AG08395 (cell line): Measurements from ENCODE around the gene EPHA7.

Experiments used
- DNase-seq: peaks from one replicate; pipeline ENCODE4 v3.0.0; 2012; ENCODE audit warnings: mixed read lengths, low spot score

The EPHA7 gene

DNA sequence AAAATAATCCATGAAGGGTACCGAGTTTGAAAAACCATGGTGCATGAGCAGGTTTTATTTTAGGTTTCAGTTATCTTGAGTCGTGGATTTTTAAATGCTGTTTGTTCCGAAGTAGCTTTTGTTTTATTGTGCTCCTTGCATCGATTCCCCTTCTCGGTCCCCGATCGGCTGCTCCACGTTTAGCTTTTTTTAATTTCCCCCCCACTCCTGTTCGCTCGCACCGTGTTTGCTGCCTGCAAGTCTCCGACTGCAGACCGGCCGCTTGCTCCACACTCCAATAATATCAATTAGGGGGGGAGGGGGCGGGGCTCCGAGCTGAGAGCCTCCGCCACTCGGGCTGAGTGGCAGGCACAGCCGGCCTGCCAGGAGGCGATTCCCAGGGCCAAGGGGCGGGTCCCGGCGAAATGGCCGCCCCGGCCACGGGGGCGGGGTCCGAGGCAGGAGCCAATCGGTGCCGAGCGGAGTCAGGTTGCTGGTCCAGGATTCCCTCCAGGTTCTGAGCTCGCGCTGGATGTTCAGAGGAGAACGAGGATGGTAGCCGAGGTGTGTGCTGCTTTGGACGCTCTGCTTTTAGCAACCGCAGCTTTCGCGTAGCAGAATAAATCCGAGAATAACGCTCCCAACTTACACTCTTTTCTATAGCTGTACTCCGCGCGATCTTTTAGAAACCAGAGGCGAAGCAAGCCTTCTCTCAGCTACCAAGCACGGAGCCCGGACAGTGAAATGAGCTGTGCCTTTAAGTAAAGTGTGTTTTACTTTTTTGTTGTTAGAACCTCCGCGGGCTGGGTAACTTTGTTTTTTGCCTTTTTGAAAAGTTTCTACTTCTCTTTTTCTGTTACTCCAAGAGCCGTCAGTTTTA is at the start of gene EPHA7:
TSS of gene EPHA7 (minus strand) at position 256 of the 859 bp plus-strand sequence. CDS start at position 38, 218 bp downstream.
- DNase-seq: peak; percentile 88

DNA sequence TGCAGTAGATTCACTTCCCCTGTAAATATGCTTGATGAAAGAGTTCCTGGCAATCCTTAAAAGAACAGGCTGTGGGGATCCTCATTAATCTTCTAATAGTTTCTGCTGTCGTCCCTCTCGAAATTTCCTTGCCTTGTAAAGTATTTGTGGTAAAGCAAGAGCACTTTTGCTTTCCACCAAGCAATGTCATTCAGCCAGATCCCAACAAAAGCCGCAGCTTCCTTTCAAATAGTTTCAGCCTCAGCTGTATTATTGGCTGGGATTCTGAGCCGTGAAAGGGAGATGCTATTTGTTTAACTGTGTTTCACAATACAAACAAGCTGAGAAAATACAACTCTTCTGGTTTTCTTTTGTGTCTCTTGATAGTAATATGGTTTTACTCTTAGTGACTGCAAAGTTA is 48.9 kb upstream of the EPHA7 start:
- DNase-seq: no peak

DNA sequence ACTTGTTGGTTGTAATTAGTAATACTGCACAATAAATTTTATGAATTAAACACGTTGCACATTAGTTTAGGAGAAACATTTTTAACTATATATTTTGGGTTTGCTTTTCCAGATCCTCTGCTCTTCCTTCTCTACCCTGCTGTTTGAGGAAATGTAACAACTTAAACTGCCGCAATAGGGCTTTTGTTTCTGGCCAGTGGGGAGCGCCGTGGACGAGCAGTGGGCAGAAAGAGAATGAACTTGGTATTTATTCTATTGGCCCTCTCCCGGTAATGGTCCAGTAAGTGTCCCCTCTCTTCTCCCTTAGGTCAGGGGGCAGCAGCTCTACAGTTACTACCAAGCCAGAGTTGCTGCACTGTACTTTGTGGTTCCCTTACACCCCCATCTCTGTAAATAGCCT is 35.2 kb upstream of the EPHA7 start:
- no peak for DNase-seq

DNA sequence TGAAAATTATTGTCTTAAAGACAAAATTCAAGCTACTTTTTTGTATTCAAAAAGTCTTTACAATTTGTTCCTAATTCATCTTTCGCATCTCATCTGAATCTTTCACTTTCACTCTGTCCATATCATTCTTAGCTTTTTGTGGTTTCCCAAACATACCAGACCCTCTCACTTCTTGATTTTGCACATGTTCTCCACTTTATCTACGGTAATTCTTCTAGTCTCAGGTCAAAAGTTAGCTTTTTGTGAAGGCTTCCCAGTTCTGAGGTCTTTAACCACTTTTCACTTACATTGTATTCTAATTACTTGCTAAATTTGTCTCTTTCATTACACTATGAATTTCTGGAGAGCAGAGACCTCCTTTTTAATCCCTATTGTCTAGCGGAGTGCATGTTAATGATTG is 34.6 kb upstream of the EPHA7 start:
- DNase-seq: no peak

DNA sequence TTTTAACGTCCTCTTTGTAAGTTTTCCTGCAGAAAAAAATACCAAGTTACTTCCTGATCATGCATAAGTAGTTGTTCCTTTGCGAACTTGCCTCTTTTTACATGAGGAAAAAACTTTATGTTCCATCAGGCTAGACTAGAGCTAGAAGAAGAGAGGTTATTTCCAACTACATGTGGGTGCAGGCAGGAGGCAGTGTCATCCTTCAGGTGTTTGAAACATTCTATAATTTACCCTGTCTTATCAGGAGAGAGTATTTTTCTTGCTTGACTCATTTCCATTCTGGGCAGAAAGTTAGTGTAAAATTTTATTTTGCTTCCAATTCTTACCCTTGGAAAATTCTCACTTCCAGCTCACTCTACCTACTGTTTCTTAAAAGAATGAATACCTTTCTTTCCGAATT is 28.5 kb upstream of the EPHA7 start:
- no peak for DNase-seq

DNA sequence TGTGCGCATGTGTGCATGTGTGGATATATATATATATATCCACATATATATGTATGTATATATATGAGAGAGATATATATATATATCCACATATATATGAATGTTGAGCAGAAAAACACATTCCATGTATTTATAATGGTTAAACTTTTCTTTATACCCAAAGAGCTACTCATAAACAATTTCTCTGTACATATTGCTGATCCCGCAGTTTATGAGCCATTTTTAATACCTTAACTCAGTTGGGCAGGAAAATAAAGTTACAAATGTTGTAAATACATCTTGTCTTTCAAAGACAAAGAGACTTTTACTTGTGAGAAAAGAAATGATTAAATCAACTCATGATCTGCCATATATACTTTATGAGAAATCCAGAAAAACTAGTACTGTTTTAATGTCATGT is 18.1 kb upstream of the EPHA7 start:
- no peak for DNase-seq

DNA sequence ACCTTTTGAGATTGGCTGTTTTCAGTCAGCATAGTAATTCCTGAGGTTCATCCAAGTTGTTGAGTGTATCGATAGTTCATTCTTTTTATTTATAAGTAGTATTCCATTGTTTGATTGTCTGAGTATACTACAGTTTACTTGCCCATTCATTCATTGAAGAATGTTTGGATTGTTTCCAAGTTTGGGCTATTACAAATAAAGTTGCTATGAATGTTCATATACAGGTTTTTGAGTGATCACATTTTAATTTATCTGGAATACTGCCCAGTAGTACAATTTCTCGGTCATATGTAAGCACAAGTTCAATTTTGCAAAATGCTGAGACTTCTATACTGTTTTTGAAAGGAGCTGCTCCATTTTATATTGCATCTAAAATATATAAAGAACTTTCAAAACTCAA is 14.2 kb upstream of the EPHA7 start:
- DNase-seq: no peak

DNA sequence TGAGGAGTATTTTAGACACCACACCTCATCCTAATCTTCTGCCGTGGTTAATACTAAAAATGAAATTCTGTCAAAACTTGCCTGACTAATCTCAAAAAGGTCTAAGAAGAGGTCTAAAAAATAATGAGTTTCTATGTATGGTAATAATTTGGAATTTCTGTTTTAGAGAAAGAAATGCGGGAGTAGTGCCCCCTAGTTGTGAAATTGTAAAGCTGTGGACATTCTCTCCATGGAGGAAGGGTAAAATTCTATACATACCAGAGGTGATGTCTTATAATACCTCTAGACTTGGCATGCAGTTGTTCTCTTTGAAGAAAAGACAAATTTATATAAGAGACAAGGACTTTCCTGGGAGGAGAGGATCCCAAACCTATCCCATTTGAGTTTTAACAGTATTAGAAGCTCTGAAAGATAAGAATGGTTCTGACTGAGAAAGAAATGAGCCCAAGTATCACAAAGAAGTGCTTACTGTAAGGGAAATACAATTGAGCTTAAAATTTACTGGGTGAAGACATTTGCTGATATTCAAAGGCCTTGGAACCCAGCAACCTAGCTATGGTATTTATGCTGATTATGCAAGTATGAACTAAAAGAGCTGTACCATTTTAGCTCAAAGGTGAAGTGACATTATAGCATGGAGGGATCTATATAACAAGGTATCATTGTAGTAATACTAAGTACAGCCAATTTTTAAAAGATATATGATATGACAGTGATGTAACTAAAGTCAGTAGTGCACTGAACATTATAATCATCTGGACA is 5.1 kb upstream of the EPHA7 start:
- no peak for DNase-seq

DNA sequence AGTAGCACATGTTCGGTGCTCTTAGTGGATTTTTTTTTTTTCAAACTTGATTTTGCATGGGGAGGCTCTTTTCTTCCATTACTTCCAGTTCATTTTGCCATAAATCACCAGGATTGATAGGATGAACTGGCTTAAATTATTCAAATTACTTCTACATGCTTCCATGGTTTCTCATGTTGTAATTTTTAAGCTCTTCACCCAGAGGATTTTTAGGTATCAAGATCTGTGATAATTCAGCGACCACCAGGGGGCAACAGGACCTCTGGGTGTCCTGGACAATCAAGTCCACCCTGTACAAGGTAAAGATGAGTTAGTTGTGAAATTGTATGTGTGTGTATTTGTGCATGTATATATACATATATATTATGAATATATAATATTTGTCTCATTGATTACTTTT is 4.2 kb upstream of the EPHA7 start:
- DNase-seq: no peak

DNA sequence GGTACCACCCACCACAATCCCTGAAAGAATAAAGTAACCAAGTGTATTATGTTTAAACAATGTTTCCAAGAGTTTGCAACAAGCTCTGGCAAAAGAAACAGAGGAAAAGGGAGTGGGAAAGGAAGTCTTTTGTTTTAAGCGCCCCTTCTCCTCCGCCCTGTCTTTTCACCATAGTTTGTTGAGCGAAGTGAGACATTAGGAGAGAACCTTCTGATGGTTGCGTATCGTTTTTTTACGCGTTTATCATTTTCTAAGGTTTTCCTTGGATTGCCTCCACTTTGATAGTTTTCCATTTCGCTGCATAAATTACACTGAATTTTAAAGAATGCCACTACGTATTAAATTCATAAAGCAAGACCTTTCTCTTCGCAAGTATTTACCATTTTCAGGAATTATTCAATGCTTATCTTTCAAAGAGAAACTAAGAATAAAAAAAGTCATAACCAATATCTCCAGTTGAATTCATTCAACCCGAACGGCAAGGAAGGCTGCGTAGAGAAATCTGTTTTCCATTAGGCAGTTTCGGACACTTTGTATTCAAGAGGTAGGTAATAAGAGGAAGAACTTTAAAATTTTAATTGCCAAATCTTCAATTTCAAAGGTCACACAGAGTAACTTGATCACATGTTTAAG is 920 bp upstream of the EPHA7 start:
- DNase-seq: no peak

DNA sequence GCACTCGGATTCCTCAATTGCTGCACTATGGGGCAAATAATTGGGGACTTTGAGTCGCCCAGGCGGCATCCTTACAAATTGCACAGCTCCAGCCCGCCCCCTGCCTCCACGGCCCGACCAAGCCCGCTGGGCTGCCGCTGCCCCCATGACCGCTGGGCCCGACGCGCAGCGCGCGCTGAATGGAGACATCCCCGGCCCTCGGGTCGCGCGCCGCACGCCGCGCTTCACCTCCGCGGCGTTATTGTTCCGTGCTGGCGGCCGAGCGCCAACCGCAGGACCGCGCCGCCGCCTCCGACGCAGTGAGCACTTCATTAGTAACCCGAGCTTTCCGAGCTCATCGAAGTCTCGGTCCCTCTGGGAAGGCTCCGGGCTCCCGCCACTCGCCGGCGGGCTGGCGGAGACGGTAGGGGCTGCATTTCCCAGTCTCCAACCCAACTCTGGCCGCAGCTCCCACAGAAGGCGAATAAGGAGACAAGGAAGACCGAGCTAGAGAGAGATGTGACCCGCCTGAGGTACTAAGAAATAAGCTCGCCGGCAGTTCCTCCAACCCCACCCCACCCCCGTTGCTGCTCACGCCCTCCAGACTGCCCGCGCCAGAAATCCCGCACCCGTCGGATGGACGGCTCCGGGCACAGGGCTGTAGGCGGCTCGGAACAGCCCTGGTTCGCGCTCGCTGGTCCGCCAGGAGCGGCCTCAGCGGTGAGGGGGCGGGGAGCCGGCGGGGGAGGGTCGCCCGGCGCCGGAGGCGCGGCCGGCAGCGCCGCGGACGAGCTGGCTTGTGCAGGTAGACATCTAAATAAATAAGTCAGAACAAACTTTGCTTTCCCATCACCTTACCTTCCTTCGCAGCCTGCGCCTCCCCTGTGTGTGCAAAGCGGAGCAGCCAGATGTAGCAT is 703 bp downstream of the EPHA7 start:
- DNase-seq: no peak

DNA sequence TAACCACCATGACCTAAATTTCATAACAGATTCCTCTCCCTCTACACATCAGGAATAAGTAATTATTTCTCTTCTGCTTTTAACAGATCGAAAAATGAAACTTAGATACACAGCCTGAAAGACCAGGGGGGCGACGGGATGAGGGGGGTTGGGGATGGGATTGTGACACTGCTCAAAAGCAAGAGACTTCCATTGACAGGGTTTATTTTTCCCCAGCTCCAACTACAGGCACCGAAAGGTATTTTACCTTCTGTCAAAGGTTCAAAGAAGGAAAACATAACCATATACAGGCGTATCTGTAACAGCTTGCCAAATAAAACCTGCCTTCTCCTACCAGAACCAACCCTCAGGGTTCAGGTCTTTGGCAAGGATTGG is 1.3 kb downstream of the EPHA7 start:
- no peak for DNase-seq

DNA sequence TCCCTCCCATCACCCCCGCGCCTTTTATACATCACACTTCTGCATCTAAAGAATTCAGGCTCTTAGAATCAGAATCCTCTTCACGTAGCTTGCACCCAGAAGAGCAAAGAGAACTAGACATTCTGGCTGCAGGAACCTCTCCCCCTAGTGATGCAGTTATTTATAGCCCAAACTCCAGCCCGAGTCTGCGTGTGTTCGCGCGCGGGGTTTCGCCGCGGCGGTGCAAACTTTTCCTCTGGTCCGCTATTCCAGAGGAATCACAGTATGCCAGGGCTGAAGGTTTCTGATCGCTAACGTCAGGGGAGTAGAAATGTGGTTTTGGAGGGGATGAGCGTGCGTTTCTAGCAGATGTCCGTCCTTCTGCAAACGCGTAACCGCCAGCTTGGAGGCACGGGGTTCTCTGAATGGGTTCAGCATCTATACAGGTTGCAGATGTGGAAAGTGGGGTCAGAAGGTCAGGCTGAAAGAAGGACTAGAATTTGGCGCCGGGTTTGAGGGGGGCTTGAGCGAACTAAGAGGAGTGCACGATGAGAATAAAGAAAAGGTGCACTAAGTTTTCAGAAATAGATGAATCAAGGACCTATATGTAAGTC is 1.8 kb downstream of the EPHA7 start:
- no peak for DNase-seq

DNA sequence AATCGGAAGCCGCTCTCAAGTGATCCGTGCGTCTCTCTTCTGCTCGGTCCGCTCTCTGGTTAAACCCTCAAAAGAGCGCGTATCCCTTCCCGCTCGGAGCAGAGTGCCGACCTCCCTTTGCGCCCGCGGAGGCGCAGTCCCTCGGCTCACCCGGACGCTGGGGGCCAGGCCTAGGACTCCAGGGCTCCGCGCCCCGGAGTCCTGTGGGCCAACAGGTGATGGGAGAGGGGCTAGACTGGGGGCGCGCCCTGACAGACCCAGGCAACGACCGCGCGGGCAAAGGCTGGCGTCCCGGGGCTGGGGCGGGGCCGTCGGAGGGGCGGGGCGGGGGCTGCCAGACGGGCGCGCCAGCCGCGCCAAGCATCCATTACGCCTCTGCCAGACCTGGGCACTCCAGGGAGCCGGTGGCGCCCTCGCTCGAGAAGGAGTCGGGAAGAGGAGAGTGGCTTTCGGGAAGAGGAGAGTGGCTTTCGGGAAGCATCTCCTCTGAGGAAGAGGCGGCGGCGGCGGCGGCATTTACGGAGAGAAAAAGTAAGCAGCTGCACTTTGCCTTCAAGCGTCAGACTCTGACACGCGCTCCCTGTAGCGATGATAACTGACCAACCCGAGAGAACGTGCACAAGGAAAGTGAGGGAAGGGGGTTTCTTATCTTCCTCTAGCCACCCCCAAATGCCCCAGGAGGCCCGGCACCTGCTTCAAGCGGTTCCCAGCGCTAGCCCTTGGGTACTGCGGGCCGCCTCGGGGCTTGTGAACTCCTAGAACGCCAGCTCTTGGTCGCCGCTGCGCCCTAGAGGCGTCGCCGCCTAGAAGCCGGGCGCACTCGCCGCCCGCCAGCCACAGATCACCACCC is 2.6 kb downstream of the EPHA7 start:
- DNase-seq: no peak

DNA sequence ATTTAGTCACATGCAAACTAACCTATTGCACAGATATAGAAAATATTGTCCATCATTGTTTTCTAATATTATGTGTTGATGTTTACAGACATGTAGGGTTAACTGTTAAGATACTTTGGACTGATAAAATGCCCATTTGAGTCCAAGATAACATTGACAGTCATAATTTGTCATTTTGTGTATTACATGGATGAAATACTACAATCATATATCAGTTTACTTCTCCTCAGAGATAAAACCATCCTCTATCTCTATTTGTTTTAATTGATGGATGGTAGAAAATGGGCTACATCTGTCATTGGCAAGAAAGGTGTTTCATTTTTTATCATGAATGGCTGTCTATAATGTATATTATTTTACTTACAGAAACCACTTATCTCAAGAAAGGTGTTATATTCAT is 6.2 kb downstream of the EPHA7 start:
- no peak for DNase-seq

DNA sequence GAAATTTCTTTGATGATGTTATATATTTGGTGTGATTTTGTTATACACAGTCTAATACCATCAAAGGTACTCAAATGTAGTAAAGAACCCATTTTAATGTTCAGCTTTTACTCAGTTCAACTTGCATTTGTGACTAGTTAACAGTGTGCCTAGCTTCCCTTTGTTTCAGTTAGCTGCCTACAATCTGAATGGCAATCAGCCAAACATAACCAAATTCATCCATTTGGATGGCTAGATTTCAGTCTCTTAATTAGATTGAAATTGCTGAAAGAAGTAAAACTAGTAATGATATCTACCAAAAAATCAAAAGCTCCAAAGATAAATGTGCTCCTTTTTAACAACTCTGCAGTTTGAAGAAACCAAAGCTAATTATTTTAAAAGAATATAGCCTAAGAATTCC is 6.9 kb downstream of the EPHA7 start:
- no peak for DNase-seq

DNA sequence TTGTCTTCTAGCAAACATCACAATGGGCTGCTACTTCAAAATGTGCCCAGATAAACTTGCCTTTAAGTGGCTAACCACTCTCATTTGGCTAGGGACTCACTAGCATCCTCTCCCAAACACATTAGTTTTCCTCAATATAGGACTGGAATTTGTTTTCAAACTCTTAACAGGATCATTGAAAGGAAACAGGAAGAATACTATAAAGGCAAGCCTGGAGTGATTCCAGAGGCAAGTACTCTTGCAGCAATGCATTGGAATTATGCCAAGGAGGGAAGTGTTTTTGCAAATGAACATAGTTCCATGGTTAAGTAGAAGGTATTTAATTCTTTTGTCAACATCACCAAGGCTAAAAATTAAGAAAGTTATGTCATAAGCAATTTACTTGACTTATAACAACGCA is 12.2 kb downstream of the EPHA7 start:
- DNase-seq: no peak

DNA sequence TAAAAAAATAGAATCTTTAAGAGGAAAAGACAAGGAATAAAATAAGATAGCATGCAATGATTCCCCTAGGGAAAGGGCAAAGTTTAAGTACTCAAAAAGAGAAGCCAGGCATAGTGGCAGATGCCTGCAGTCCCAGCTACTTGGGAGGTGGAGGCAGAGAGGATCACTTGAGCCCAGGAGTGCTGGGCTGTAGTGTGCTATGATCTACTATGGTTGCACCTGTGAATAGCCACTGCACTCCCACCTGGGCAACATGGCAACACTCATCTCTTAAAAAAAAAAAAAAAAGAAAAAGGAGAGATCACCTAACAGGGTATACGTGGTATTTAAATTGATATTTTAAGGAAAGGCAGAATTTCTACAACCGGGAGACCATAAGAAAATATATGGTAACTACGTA is 16.0 kb downstream of the EPHA7 start:
- DNase-seq: no peak

DNA sequence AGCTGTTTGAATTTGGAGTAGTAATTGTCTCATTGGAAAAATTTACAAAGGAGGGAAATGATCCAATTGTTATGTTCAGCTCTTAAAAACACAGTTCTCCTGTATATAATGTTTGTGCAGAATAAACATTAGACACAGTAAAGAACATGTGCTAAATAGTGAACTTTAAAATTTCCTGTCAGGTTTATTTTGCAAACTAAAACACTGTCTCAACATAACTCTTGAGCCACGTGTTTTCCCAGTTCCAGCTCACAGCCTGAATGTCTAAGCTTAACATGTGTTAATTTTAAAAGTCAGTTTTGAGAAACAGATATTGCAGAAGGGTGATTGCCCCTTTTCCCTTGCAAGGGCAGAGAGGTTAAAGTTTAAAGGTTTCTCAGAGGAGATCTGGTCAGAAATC is 20.6 kb downstream of the EPHA7 start:
- DNase-seq: no peak

DNA sequence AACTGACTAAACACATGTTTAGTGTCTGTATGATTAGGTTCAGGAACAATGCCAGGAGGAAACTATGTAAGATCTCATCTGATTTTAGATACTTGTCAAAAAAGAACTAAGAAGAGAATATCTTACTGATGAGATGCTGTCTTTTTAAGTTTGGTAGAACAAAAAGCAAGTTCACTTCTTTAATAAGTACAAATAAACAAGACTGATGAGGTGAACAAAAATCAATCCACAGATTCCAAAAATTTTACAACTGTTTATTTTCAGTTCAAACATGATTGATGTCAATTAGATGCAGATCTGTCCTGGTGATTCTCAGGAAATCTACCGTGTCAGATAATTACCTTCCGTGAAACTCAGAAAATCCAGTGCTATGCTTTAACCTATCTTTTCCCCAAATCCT is 24.9 kb downstream of the EPHA7 start:
- DNase-seq: no peak
